ENCODE data around the gene SLC9A9.

SLC9A9 gene

GRCh38 chr3:143657391-143657790, 190.9 kb downstream of the SLC9A9 start:
- Histone ChIP-seq H3K4me1 (ENCODE audit: low read length) (no peaks in the 10 kb centered on the region), H3K9me2 (replicated peaks; ENCODE audit: insufficient read depth, low read length) (no peaks in the 10 kb centered on the region), H3F3A (ENCODE audit: insufficient read depth, low read length) (no peaks in the 10 kb centered on the region), H3K27ac (ENCODE audit: low read length) (no peak overlapping the region), H3K36me3 (replicated peaks; ENCODE audit: insufficient read depth, low read length) (no peaks in the 10 kb centered on the region), H3K27me3 (replicated peaks; ENCODE audit: insufficient read depth, low read length) (no peaks in the 10 kb centered on the region), H4K20me1 (ENCODE audit: insufficient read depth, low read length) (no peaks in the 10 kb centered on the region), H3K9me3 (replicated peaks; ENCODE audit: insufficient read depth, low read length) (no peaks in the 10 kb centered on the region), H3K9ac (ENCODE audit: low read length) (no peak overlapping the region), H3K4me3 (ENCODE audit: low read length) (no peak overlapping the region), H3K4me2 (ENCODE audit: low read depth, low read length) (no peak overlapping the region), H2AFZ (ENCODE audit: low read length) (no peak overlapping the region), H3K79me2 (ENCODE audit: low read length) (no peaks in the 10 kb centered on the region)
- DNase-seq = no peak
- no peak for TF ChIP-seq EZH2 (optimal IDR thresholded peaks at IDR 0.05; ENCODE audit: low read depth, low read length)
- TF ChIP-seq EZH2phosphoT487 (IDR thresholded peaks at IDR 0.05; ENCODE audit: low read length) = no peak
- TF ChIP-seq CTCF (IDR thresholded peaks at IDR 0.05; ENCODE audit: low read length) = no peak

- Histone ChIP-seq H3K9me2 (replicated peaks; ENCODE audit: insufficient read depth, low read length) (no peaks in the 10 kb centered on the region), H3K79me2 (ENCODE audit: low read length) (no peaks in the 10 kb centered on the region), H3K27ac (ENCODE audit: low read length) (no peak overlapping the region), H3K9ac (ENCODE audit: low read length) (no peak overlapping the region), H3K4me2 (ENCODE audit: low read depth, low read length) (no peak overlapping the region), H3F3A (ENCODE audit: insufficient read depth, low read length) (no peaks in the 10 kb centered on the region), H3K4me1 (ENCODE audit: low read length) (no peaks in the 10 kb centered on the region), H3K4me3 (ENCODE audit: low read length) (no peak overlapping the region), H3K27me3 (replicated peaks; ENCODE audit: insufficient read depth, low read length) (no peaks in the 10 kb centered on the region), H3K9me3 (replicated peaks; ENCODE audit: insufficient read depth, low read length) (no peaks in the 10 kb centered on the region), H3K36me3 (replicated peaks; ENCODE audit: insufficient read depth, low read length) (no peaks in the 10 kb centered on the region), H4K20me1 (ENCODE audit: insufficient read depth, low read length) (no peaks in the 10 kb centered on the region), H2AFZ (ENCODE audit: low read length) (no peak overlapping the region)
- no peak for DNase-seq
- TF ChIP-seq CTCF (IDR thresholded peaks at IDR 0.05; ENCODE audit: low read length) (no peak), EZH2 (optimal IDR thresholded peaks at IDR 0.05; ENCODE audit: low read depth, low read length) (no peak), EZH2phosphoT487 (IDR thresholded peaks at IDR 0.05; ENCODE audit: low read length) (no peak)
These were observed 193.4 kb downstream of the SLC9A9 start for GRCh38 chr3:143654906-143655305.

GRCh38 chr3:143653935-143654334, 194.3 kb downstream of the SLC9A9 start:
- no peak for DNase-seq
- Histone ChIP-seq H3K9me2 (replicated peaks; ENCODE audit: insufficient read depth, low read length) (no peaks in the 10 kb centered on the region), H3K4me1 (ENCODE audit: low read length) (no peaks in the 10 kb centered on the region), H4K20me1 (ENCODE audit: insufficient read depth, low read length) (no peaks in the 10 kb centered on the region), H3K9ac (ENCODE audit: low read length) (no peak overlapping the region), H3F3A (ENCODE audit: insufficient read depth, low read length) (no peaks in the 10 kb centered on the region), H3K27ac (ENCODE audit: low read length) (no peak overlapping the region), H3K27me3 (replicated peaks; ENCODE audit: insufficient read depth, low read length) (no peaks in the 10 kb centered on the region), H3K9me3 (replicated peaks; ENCODE audit: insufficient read depth, low read length) (no peaks in the 10 kb centered on the region), H3K79me2 (ENCODE audit: low read length) (no peaks in the 10 kb centered on the region), H3K4me2 (ENCODE audit: low read depth, low read length) (no peak overlapping the region), H3K4me3 (ENCODE audit: low read length) (no peak overlapping the region), H3K36me3 (replicated peaks; ENCODE audit: insufficient read depth, low read length) (no peaks in the 10 kb centered on the region), H2AFZ (ENCODE audit: low read length) (no peak overlapping the region)
- no peak for TF ChIP-seq EZH2phosphoT487 (IDR thresholded peaks at IDR 0.05; ENCODE audit: low read length)
- TF ChIP-seq EZH2 (optimal IDR thresholded peaks at IDR 0.05; ENCODE audit: low read depth, low read length) = no peak
- no peak for TF ChIP-seq CTCF (IDR thresholded peaks at IDR 0.05; ENCODE audit: low read length)
